ENCODE results near the gene SLC34A3.

SLC34A3 gene

GRCh38 chr9:137279741-137280473 lies 49.2 kb downstream of the SLC34A3 start:
- no peak for DNase-seq (ENCODE audit: low read depth in 2 of 2)
- no peak overlapping the region for H3K4me3 ChIP-seq (replicated peaks in 1 of 2; ENCODE audit: low read depth in 2 of 2, low read length in 2 of 2)
- no peak for TF ChIP-seq CTCF (IDR thresholded peaks at IDR 0.05; ENCODE audit: low read depth, low read length)

- peak; percentile 11 for TF ChIP-seq CTCF (IDR thresholded peaks at IDR 0.05; ENCODE audit: low read depth, low read length)
- H3K4me3 ChIP-seq (replicated peaks in 1 of 2; ENCODE audit: low read depth in 2 of 2, low read length in 2 of 2), result peak overlapping the region in 1 of 2 donors; percentile 19
- peak in 1 of 2 donors; percentile 51 for DNase-seq (ENCODE audit: low read depth in 2 of 2)
Measured at GRCh38 chr9:137280474-137281344, 50.0 kb downstream of the SLC34A3 start.

- no peak for TF ChIP-seq CTCF (IDR thresholded peaks at IDR 0.05; ENCODE audit: low read depth, low read length)
- peak overlapping the region in 1 of 2 donors; percentile 5 for H3K4me3 ChIP-seq (replicated peaks in 1 of 2; ENCODE audit: low read depth in 2 of 2, low read length in 2 of 2)
Measured at GRCh38 chr9:137281345-137282116, 50.8 kb downstream of the SLC34A3 start.

More at GRCh38 chr9:137281345-137282116, 50.8 kb downstream of the SLC34A3 start:
- DNase-seq (ENCODE audit: low read depth in 2 of 2), result no peak

Data from cardiac fibroblast (primary cell).